Measurements from ENCODE around the gene AGO3. TPM values are rescaled to one million over a fixed set of nuclear protein-coding genes. Genes with fewer than 3 reads are reported as not detected.

Gene AGO3
- total RNA-seq, 4 donors from 2014 or later: 21.2 to 47.8 (median 36.0) TPM

GRCh38 chr1:36099681-36100341, 168.9 kb downstream of the AGO3 start:
- intact Hi-C loops (cut with DNase I; ENCODE audit: low total_unique reads): loop anchor here (2.0 to 10.0 kb wide), 2 partner anchors 35 to 85 kb away; no protein-coding TSS in a partner anchor
- H3K36me3 ChIP-seq: no peaks in the 10 kb centered on the region
- H3K27me3 ChIP-seq: no peaks in the 10 kb centered on the region
- no peaks in the 10 kb centered on the region for H3K9me3 ChIP-seq
- no peak overlapping the region for H3K27ac ChIP-seq
- H3K4me1 ChIP-seq: no peaks in the 10 kb centered on the region
- no peak overlapping the region for H3K4me3 ChIP-seq
- peak; percentile 73 to 78 for DNase-seq
- TF ChIP-seq CTCF (IDR thresholded peaks at IDR 0.05): peak; percentile 81 to 91 (median 86)
- peak in 1 of 2 donors; percentile 19 for TF ChIP-seq POLR2A (IDR thresholded peaks at IDR 0.05)

- no peak for DNase-seq
- no peaks in the 10 kb centered on the region for H3K4me1 ChIP-seq
- no peak overlapping the region for H3K27ac ChIP-seq
- no peak overlapping the region for H3K4me3 ChIP-seq
- no peaks in the 10 kb centered on the region for H3K27me3 ChIP-seq
- intact Hi-C loops (cut with DNase I; ENCODE audit: low total_unique reads): no loop called here
- no peak for TF ChIP-seq POLR2A (IDR thresholded peaks at IDR 0.05)
- TF ChIP-seq CTCF (IDR thresholded peaks at IDR 0.05): no peak
- H3K9me3 ChIP-seq: no peaks in the 10 kb centered on the region
- no peaks in the 10 kb centered on the region for H3K36me3 ChIP-seq
These were observed 169.5 kb downstream of the AGO3 start for GRCh38 chr1:36100376-36100775.

GRCh38 chr1:36101546-36101945, 170.6 kb downstream of the AGO3 start:
- no peak overlapping the region for H3K27ac ChIP-seq
- H3K27me3 ChIP-seq: no peaks in the 10 kb centered on the region
- intact Hi-C loops (cut with DNase I; ENCODE audit: low total_unique reads): no loop called here
- H3K4me1 ChIP-seq: no peaks in the 10 kb centered on the region
- DNase-seq: no peak
- H3K36me3 ChIP-seq: no peaks in the 10 kb centered on the region
- no peak overlapping the region for H3K4me3 ChIP-seq
- H3K9me3 ChIP-seq: no peaks in the 10 kb centered on the region
- no peak for TF ChIP-seq POLR2A (IDR thresholded peaks at IDR 0.05)
- no peak for TF ChIP-seq CTCF (IDR thresholded peaks at IDR 0.05)

- DNase-seq: no peak
- H3K9me3 ChIP-seq: no peaks in the 10 kb centered on the region
- no peak overlapping the region for H3K27ac ChIP-seq
- H3K36me3 ChIP-seq: no peaks in the 10 kb centered on the region
- TF ChIP-seq POLR2A (IDR thresholded peaks at IDR 0.05) (no peak), CTCF (IDR thresholded peaks at IDR 0.05) (no peak)
- H3K4me1 ChIP-seq: no peaks in the 10 kb centered on the region
- intact Hi-C loops (cut with DNase I; ENCODE audit: low total_unique reads): no loop called here
- no peak overlapping the region for H3K4me3 ChIP-seq
- no peaks in the 10 kb centered on the region for H3K27me3 ChIP-seq
These were observed 175.4 kb downstream of the AGO3 start for GRCh38 chr1:36106269-36106668.

- intact Hi-C loops (cut with DNase I; ENCODE audit: low total_unique reads): no loop called here
- H3K27ac ChIP-seq: no peak overlapping the region
- TF ChIP-seq CTCF (IDR thresholded peaks at IDR 0.05) (no peak), POLR2A (IDR thresholded peaks at IDR 0.05) (no peak)
- H3K4me3 ChIP-seq: no peak overlapping the region
- H3K36me3 ChIP-seq: no peaks in the 10 kb centered on the region
- H3K4me1 ChIP-seq: no peaks in the 10 kb centered on the region
- no peak for DNase-seq
- H3K9me3 ChIP-seq: no peaks in the 10 kb centered on the region
- H3K27me3 ChIP-seq: no peaks in the 10 kb centered on the region
These were observed 176.5 kb downstream of the AGO3 start for GRCh38 chr1:36107394-36107793.

Data from uterus (tissue), 4 donors.